DMS53 (cell line): ENCODE data around the gene TBC1D19.
A peak's percentile ranks its signal among the peaks of the same experiment; 100 is the strongest.
"Not testable (repeated sequence)": the region's sequence is repeated elsewhere in the genome, so short reads cannot be mapped to it uniquely, and the experiment has no call there.

Source experiments
- DNase-seq: peaks from one replicate; lab custom pipeline; 2025; lab: John Stamatoyannopoulos, UW

Gene TBC1D19

DNA sequence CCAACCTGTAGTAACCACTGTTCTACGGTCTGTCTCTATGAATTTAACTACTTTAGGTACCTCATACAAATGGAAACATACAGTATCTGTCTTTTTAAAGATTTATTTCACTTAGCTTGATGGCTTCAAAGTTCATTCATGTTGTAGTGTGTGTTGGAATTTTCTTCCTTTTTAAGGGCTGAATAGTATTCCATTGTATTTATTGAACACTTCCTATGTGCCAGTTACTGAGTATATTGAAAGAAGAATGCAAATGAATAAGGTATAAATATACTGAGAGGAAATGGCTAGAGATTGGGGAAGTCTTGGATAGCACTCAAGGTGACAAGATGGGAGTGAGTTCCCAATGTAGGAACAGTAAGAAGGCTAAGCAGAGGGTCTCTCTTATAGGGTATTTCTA, 17.3 kb downstream of the TBC1D19 start:
- no peak for DNase-seq

DNA sequence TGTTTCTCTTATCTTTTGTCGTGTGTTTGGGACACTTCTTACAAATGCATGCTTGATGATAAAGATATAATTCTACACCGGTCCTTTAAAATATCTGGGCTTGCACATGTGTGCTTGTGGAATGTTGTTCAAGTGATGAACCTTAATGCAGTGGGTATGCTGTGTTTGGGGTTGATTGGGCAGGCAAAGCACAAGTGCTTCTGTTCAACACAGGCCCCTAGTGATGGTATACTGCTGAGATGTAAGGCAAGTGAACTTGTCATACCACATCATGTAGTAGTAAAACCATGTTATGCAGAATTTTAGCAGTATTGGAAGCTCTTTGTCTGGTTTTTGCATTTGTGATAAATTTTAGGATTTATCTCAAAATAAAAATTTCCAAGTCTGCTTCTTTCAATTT, 23.9 kb downstream of the TBC1D19 start:
- DNase-seq = no peak

- DNase-seq = no peak
Measured at GRCh38 chr4:26609391-26609790, 25.5 kb downstream of the TBC1D19 start.

GRCh38 chr4:26609868-26610267, 26.0 kb downstream of the TBC1D19 start:
- no peak for DNase-seq

GRCh38 chr4:26611372-26611771, 27.5 kb downstream of the TBC1D19 start:
- no peak for DNase-seq

- no peak for DNase-seq
Measured at GRCh38 chr4:26611885-26612284, 28.0 kb downstream of the TBC1D19 start.

- no peak for DNase-seq
Measured at GRCh38 chr4:26613237-26613636, 29.4 kb downstream of the TBC1D19 start.

DNA sequence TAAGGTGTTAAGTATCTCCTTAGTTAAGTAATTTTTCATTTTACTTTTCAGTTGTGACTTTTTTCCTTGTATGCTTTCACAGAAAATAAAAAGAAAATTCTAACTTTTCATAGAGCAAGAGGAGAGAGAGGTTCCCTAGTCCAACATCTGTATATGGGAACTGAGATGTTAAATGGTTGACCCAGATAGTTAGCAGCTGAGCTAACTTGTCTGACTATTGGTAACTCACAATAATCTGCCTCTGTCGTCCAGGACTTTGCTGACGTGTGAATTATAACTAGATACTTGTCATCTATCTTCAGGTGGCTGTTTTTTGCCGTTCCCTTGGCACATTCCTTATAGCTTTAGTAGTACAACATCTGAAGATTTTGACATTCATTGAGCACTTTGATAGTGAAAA, 29.9 kb downstream of the TBC1D19 start:
- DNase-seq = no peak

DNA sequence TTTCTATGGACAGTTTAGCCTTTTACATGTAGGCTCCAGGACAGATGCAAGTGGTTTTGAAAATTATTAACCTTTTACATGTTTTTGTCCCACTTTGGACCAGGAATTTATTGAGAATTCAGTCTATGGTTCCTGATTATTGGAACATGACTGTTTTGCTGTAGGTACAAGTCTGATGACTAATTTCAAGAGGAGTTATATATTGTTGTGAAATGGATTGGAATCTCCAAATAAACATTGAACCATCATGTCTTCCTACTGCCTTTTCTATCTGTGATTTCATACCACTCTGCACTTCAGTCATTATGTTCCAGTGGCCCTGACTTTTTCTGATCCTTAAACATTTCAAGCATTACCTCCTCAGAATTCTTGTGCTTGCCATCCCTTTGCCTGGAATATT, 35.9 kb downstream of the TBC1D19 start:
- DNase-seq = no peak

DNA sequence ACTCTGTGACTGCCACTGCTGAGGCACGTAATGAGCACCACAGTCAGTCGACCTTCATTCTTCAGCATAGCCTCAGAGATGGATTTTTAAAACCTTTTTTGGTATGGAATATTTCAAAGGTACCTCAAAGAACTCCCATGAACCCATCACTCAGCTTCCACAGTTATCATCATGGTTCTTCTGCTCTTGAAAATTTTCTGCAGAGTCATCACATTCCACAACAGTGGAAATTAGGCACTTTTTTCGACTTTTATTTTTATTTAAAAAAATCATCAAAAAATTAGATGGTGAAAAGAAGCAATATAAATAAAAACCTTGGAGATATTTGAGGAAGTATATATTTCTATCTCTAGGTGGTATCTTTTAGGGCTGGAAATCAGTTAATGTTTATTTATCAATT, 37.5 kb downstream of the TBC1D19 start:
- no peak for DNase-seq

DNA sequence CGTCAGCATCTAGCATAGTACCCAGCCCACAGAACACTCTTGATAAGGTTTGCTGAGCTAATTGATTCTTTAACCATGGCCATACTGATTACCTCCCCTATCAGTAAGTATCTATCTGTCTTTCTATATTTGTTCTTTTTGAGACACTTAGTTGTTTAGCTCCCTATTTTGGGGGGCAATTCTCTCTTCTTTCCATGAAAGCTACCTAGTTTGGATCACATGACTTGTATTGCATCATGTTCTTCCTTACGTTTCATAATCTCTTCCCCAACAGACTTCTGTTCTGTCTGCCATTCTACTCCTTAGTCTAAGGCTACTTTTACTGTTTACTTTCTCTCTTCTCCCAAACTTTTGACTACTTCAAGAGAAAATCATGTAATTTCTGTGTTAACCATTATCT, 39.0 kb downstream of the TBC1D19 start:
- no peak for DNase-seq

DNA sequence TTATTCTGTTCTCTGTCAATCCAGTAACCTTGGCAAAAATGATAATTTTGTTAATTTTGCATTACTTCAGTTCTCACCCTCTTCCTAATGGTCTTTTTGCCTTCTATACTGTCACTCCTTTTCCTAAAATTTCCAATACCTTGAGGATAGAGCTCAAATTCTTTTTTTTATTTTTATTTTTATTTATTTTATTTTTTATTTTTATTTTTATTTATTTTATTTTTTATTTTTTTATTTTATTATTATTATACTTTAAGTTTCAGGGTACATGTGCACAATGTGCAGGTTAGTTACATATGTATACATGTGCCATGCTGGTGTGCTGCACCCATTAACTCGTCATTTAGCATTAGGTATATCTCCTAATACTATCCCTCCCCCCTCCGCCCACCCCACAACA, 42.8 kb downstream of the TBC1D19 start:
- DNase-seq = not testable (repeated sequence)

DNA sequence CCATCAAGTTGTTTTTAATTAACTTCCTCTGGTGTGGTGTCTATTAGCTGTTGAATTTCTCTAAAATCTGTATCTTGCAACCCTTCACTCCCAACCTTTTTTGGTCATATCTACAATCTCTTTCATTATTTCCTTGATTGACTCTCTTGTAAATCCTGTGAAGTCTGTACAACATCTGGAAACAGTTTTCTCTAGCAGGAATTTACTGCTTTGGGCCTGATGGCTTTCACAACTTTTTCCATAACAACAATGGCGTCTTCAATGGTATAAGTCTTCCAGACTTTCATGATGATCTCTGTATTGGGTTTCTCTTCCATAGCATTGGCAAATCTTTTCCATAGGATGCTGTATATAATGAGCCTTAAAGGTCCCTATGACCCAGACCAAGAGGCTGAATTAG, 49.0 kb downstream of the TBC1D19 start:
- DNase-seq = no peak

- DNase-seq = no peak
Measured at GRCh38 chr4:26634237-26634636, 50.4 kb downstream of the TBC1D19 start.

- DNase-seq = no peak
Measured at GRCh38 chr4:26636458-26636857, 52.6 kb downstream of the TBC1D19 start.

- DNase-seq = not testable (repeated sequence)
Measured at GRCh38 chr4:26640639-26641038, 56.8 kb downstream of the TBC1D19 start.

- DNase-seq = no peak
Measured at GRCh38 chr4:26647523-26648224, 63.8 kb downstream of the TBC1D19 start.

DNA sequence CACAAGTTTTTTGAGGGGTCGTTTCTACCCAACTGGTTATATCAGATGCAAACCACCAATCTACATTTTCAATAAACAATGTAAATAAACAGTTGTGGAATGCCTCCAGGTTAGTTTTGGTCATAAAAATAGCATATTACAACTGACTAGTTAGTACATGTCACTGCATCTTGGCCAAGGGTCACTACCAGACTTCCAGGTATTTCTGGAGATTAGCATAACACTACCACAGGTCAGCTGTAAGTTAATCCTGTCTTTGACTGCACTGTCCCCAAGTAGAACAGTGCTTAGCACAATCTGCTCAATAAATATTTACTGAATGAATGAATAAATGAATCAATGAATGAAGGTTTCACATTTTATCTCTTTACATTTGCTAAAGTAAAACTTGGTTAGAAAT, 64.4 kb downstream of the TBC1D19 start:
- no peak for DNase-seq

DNA sequence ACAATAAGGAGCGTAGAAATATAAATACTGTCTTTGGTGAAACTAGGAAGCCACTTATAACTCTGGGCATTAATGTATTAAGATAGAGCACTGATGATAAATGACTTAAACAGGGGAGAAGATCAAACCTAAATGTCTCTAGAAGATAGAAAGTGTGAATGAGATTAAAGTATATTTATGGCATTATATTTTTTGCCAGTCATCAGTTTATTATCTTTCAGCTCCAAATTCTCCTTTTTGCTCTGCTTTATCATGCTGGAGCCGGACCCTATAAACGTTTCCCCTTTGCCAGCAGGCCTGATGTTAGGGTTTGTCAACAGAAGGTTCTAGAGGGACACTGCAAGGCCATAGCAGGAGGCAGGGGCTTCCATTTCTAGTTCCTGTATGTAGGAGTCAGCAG, 76.4 kb downstream of the TBC1D19 start:
- DNase-seq = no peak

DNA sequence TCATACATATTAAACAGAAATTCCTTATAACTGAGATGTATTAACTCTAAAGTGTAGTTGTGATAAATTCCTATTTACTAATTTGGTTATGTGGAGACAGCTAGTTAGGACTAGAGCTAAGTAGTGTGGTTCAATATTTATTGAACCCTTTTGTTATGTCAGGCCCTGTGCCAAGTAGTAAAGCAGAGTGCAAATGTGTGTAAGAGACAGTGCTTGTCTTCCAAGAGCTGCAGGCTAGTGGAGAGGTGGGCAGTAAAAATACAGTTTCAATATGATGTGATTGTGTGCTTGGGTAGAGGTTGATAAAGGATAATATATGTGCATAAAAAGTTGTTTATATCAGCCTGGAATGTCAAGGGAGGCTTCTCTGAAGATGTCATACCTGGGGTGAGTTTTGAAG, 80.0 kb downstream of the TBC1D19 start:
- DNase-seq = no peak

- DNase-seq = peak; percentile 56
Measured at GRCh38 chr4:26670903-26671537, 87.1 kb downstream of the TBC1D19 start.

DNA sequence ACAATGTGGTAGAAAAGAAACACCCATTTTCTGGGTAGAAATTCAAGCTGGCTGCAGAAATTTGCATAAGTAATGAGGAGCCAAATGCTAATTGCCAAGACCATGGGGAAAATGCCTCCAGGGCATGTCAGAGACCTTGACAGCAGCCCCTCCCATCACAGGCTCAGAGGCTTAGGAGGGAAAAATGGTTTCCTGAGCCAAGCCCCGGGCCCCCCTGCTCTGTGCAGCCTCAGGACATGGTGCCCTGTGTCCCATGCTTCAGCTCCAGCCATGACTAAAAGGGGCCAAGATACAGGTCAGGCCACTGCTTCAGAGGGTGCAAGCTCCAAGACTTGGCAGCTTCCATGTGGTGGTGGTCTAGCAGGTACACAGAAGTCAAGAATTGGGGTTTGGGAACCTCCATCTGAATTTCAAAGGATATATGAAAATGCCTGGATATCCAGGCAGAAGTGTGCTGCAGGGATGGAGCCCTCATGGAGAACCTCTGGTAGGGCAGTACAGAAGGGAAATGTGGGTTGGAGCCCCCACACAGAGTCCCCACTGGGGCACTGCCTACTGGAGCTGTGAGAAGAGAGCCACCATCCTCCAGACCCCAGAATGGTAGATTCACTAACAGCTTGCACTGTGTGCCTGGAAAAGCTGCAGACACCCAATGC, 95.3 kb downstream of the TBC1D19 start:
- peak; percentile 33 for DNase-seq

GRCh38 chr4:26682436-26682835, 98.6 kb downstream of the TBC1D19 start:
- DNase-seq = peak; percentile 34
